Measurements from ENCODE around the gene PRR35. TPM values are rescaled to one million over a fixed set of nuclear protein-coding genes. Genes with fewer than 3 reads are reported as not detected.

Gene PRR35
- total and polyA plus RNA-seq, 8 donors, result 0.06 TPM; not detected in 7

GRCh38 chr16:549544-550263, 10.5 kb upstream of the PRR35 start:
- Histone ChIP-seq H3K4me3 (no peak overlapping the region), H3K9me3 (no peaks in the 10 kb centered on the region), H3K4me1 (peaks cover 0 to 3% of the 10 kb centered on the region in 2 donors), H3K27me3 (no peaks in the 10 kb centered on the region), H3K27ac (no peak overlapping the region), H3K36me3 (peaks cover 0 to 80% of the 10 kb centered on the region in 2 donors)
- no peak for ATAC-seq
- no peak for TF ChIP-seq CTCF (IDR thresholded peaks at IDR 0.05)
- DNase-seq, result no peak
- intact Hi-C loops (cut with DNase I), result no loop called here

GRCh38 chr16:551210-551609, 9.0 kb upstream of the PRR35 start:
- Histone ChIP-seq H3K36me3 (peaks cover 0 to 74% of the 10 kb centered on the region in 2 donors), H3K27me3 (no peaks in the 10 kb centered on the region), H3K4me3 (no peak overlapping the region), H3K27ac (no peak overlapping the region), H3K4me1 (peaks cover 0 to 3% of the 10 kb centered on the region in 2 donors), H3K9me3 (no peaks in the 10 kb centered on the region)
- TF ChIP-seq CTCF (IDR thresholded peaks at IDR 0.05), result no peak
- DNase-seq (no peak), ATAC-seq (no peak)
- intact Hi-C loops (cut with DNase I), result no loop called here

- Histone ChIP-seq H3K27me3 (peaks cover 0 to 4% of the 10 kb centered on the region in 2 donors), H3K9me3 (no peaks in the 10 kb centered on the region), H3K4me1 (no peaks in the 10 kb centered on the region), H3K27ac (no peak overlapping the region), H3K36me3 (peaks cover 0 to 66% of the 10 kb centered on the region in 2 donors), H3K4me3 (no peak overlapping the region)
- intact Hi-C loops (cut with DNase I), result no loop called here
- DNase-seq (no peak), ATAC-seq (no peak)
- no peak for TF ChIP-seq CTCF (IDR thresholded peaks at IDR 0.05)
Measured at GRCh38 chr16:552171-552570, 8.0 kb upstream of the PRR35 start.

- peaks cover 4 to 20% of the 10 kb centered on the region in 2 donors for H3K27me3 ChIP-seq
- no peak for TF ChIP-seq CTCF (IDR thresholded peaks at IDR 0.05)
- no peaks in the 10 kb centered on the region for H3K4me1 ChIP-seq
- H3K27ac ChIP-seq, result no peak overlapping the region
- H3K4me3 ChIP-seq, result no peak overlapping the region
- intact Hi-C loops (cut with DNase I), result no loop called here
- DNase-seq (no peak), ATAC-seq (no peak)
- H3K9me3 ChIP-seq, result no peaks in the 10 kb centered on the region
- H3K36me3 ChIP-seq, result peaks cover 0 to 51% of the 10 kb centered on the region in 2 donors
Measured at GRCh38 chr16:553601-554296, 6.4 kb upstream of the PRR35 start.

GRCh38 chr16:554297-554621, 5.9 kb upstream of the PRR35 start:
- H3K36me3 ChIP-seq, result peaks cover 0 to 45% of the 10 kb centered on the region in 2 donors
- no peak for ATAC-seq

More at GRCh38 chr16:554297-554621, 5.9 kb upstream of the PRR35 start:
- Histone ChIP-seq H3K9me3 (no peaks in the 10 kb centered on the region), H3K27ac (no peak overlapping the region), H3K4me3 (no peak overlapping the region), H3K4me1 (no peaks in the 10 kb centered on the region), H3K27me3 (peaks cover 8 to 25% of the 10 kb centered on the region in 2 donors)
- intact Hi-C loops (cut with DNase I), result no loop called here
- TF ChIP-seq CTCF (IDR thresholded peaks at IDR 0.05), result no peak
- no peak for DNase-seq
